Upper lobe of left lung (tissue), 6 donors: ENCODE measurements around the gene TBX18. TPM values are rescaled to one million over a fixed set of nuclear protein-coding genes. Genes with fewer than 3 reads are reported as not detected.

Experiments
- ATAC-seq, 2 donors: fragments of 200-7000 bp; cut with Tn5 transposase; one replicate each; pipeline ENCODE4 v1.9.1; 2022; ENCODE audit warnings: mild to moderate bottlenecking in 2 of 2, moderate library complexity in 2 of 2; ENCODE audit not compliant: low FRiP score in 2 of 2
- DNase-seq, 2 donors: peaks; one replicate each; pipeline ENCODE4 v3.0.0-alpha.2; 2019 to 2020
- H3K27ac ChIP-seq, 4 donors: fragments of 200-600 bp; sonication (generic); one replicate each; pipeline ENCODE4 v1.5.1; 2016 to 2019
- H3K27me3 ChIP-seq, 4 donors: fragments of 200-600 bp; sonication (generic); one replicate each; pipeline ENCODE4 v1.5.1; 2017 to 2019
- H3K36me3 ChIP-seq, 4 donors: fragments of 200-600 bp; sonication (generic); one replicate each; pipeline ENCODE4 v1.5.1; 2016 to 2019
- H3K4me1 ChIP-seq, 4 donors: fragments of 200-600 bp; sonication (generic); one replicate each; pipeline ENCODE4 v1.5.1; 2018 to 2019
- H3K4me3 ChIP-seq, 4 donors: fragments of 200-600 bp; sonication (generic); one replicate each; pipeline ENCODE4 v1.5.1; 2017 to 2019; ENCODE audit warnings: mild to moderate bottlenecking in 2 of 4, moderate library complexity in 1 of 4
- H3K9me3 ChIP-seq, 4 donors: fragments of 200-600 bp; sonication (generic); one replicate each; pipeline ENCODE4 v1.5.1; 2018 to 2019
- EP300 ChIP-seq, 4 donors: sonication (generic); formaldehyde crosslinking; IDR thresholded peaks; one replicate each; pipeline ENCODE4 v1.5.1; 2017; ENCODE audit warnings: antibody characterized with exemption in 4 of 4, control low read depth in 2 of 4
- POLR2A ChIP-seq, 4 donors: fragments of 450-650 bp; IDR thresholded peaks; one replicate each; pipeline ENCODE4 v1.5.1; 2016 to 2017; ENCODE audit warnings: antibody characterized with exemption in 4 of 4, mild to moderate bottlenecking in 2 of 4
- POLR2AphosphoS5 ChIP-seq, 2 donors: sonication (generic); formaldehyde crosslinking; IDR thresholded peaks; one replicate each; pipeline ENCODE4 v1.5.1; 2017; ENCODE audit warnings: antibody characterized with exemption in 2 of 2
- WGBS, 2 donors: methylation state at CpG; one replicate each; pipeline ENCODE4 v1.1.5; 2017 to 2018; 5-methylcytosine and 5-hydroxymethylcytosine counted together
- total RNA-seq, 6 donors: library from RNA; depleted of rRNA in 4 of 6; stranded (reverse); fragments of >200 nt in 4 of 6; gene quantifications; one replicate each; pipeline versions ENCODE4 v1.1.0 to v1.2.1, GENCODE V29; 2016 to 2021
- TF ChIP-seq, protein P1 (sequence below), 6 experiments: fragments of 450-650 bp in 4 of 6; fragments of 200-600 bp in 2 of 6; sonication (generic) in 2 of 6; IDR thresholded peaks; one replicate each; pipeline ENCODE4 v1.5.1; 2016 to 2019; ENCODE audit warnings: antibody characterized with exemption in 6 of 6
- donor health status: DM: no; HTN: no; CAD: no; lungs with moderate emphysema.
- donor health status: DM: no; HTN: yes; CAD: no; lungs with severe emphysema.

Gene TBX18
- total RNA-seq, 6 donors from 2014 or later = 0.20 to 0.49 (median 0.44) TPM; not detected in 3

DNA sequence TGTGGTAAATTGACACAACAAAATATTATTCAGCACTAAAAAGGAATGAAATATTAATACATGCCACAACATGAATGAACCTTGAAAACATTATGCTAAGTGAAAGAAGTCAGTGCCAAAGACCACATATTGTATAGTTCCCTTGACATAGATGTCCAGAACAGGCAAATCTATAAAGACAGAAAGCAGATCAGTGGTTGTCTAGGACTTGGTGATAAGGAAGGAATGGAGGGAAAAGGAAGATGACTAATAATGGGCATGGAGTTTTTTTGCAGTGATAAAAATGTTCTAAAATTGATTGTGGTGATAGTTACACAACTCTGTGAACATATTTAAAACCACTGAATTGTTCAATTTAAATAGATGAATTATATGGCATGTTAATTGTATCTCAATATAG, 32.5 kb downstream of the TBX18 start:
- TF ChIP-seq, protein P1, sequence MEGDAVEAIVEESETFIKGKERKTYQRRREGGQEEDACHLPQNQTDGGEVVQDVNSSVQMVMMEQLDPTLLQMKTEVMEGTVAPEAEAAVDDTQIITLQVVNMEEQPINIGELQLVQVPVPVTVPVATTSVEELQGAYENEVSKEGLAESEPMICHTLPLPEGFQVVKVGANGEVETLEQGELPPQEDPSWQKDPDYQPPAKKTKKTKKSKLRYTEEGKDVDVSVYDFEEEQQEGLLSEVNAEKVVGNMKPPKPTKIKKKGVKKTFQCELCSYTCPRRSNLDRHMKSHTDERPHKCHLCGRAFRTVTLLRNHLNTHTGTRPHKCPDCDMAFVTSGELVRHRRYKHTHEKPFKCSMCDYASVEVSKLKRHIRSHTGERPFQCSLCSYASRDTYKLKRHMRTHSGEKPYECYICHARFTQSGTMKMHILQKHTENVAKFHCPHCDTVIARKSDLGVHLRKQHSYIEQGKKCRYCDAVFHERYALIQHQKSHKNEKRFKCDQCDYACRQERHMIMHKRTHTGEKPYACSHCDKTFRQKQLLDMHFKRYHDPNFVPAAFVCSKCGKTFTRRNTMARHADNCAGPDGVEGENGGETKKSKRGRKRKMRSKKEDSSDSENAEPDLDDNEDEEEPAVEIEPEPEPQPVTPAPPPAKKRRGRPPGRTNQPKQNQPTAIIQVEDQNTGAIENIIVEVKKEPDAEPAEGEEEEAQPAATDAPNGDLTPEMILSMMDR (IDR thresholded peaks at IDR 0.05) = no peak
- no peak for TF ChIP-seq POLR2AphosphoS5 (IDR thresholded peaks at IDR 0.05)
- no peak for TF ChIP-seq EP300 (IDR thresholded peaks at IDR 0.05)
- no peak for TF ChIP-seq POLR2A (IDR thresholded peaks at IDR 0.05)
- DNase-seq (no peak), ATAC-seq (no peak)
- Histone ChIP-seq H3K9me3 (no peaks in the 10 kb centered on the region), H3K27ac (no peak overlapping the region), H3K4me1 (no peaks in the 10 kb centered on the region), H3K27me3 (no peaks in the 10 kb centered on the region), H3K4me3 (no peak overlapping the region), H3K36me3 (no peaks in the 10 kb centered on the region)

DNA sequence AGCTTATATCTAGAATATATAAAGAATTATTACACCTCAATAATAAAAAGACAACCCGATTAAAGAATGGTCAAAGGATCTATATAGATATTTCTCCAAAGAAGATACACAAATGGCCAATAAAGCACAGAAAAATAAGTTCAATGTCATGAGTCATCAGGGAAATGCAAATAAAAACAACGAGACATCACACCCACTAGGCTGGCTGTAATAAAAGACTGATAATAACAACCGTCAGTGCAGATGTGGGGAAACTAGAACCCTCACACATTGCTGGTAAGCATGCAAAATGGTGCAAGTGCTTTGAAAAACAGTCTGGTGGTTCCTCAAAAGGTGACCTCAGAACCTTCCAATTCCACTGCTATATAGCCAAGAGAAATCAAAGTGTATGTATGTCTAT, 33.0 kb downstream of the TBX18 start:
- no peak overlapping the region for H3K27ac ChIP-seq
- no peaks in the 10 kb centered on the region for H3K4me1 ChIP-seq
- DNase-seq (no peak), ATAC-seq (no peak)
- no peak for TF ChIP-seq EP300 (IDR thresholded peaks at IDR 0.05)
- TF ChIP-seq POLR2AphosphoS5 (IDR thresholded peaks at IDR 0.05) = no peak
- no peak for TF ChIP-seq POLR2A (IDR thresholded peaks at IDR 0.05)
- TF ChIP-seq, protein P1 (IDR thresholded peaks at IDR 0.05) = no peak
- H3K4me3 ChIP-seq = no peak overlapping the region
- 73 to 86% methylated on average over 3 of the region's 3 CpGs for WGBS, 2 donors
- no peaks in the 10 kb centered on the region for H3K36me3 ChIP-seq
- H3K9me3 ChIP-seq = no peaks in the 10 kb centered on the region
- H3K27me3 ChIP-seq = no peaks in the 10 kb centered on the region

DNA sequence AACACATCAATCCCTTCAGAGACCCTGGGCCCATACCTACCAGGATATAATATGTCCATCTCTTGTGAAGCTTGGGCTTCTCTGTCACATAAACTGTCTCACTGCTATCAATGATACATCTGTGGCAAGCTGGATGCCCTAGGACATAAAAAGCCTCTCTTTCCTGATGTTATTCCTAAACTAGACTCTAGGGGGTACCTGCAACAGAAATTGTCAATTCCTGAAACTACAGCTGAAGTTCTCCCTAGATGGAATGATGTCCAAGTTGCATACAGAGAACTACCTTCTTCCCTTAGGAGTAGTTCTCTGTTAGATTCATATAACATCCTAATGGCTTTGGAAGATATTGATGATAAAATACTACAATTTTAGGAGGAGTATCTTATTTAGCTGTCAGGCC, 35.8 kb downstream of the TBX18 start:
- Histone ChIP-seq H3K27me3 (no peaks in the 10 kb centered on the region), H3K4me1 (no peaks in the 10 kb centered on the region), H3K27ac (no peak overlapping the region), H3K4me3 (no peak overlapping the region), H3K36me3 (no peaks in the 10 kb centered on the region), H3K9me3 (no peaks in the 10 kb centered on the region)
- ATAC-seq = no peak
- TF ChIP-seq, protein P1 (IDR thresholded peaks at IDR 0.05) = peak in 1 of 6 experiments; percentile 15
- no peak for TF ChIP-seq POLR2A (IDR thresholded peaks at IDR 0.05)
- DNase-seq = no peak

DNA sequence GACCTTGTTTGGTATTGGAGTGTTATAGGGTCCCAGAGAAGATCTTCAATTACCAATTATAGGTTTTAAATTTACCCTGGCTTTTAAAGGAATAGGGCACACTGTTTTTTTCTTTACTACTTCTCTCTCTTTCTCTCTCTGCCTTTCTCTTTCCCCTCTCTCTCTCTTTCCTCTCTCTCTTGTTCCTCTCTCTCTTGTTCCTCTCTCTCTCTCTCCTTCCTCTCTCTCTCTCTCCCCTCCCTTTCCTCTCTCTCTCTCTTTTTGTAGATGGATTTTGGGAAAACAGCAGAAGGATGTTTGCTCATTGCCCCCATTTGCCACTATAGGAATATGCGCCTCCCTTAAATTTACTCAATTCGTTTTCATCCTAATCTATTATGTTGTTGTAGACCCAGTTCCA, 45.2 kb downstream of the TBX18 start:
- TF ChIP-seq EP300 (IDR thresholded peaks at IDR 0.05) (no peak), POLR2AphosphoS5 (IDR thresholded peaks at IDR 0.05) (no peak), POLR2A (IDR thresholded peaks at IDR 0.05) (no peak)
- TF ChIP-seq, protein P1 (IDR thresholded peaks at IDR 0.05) = no peak

DNA sequence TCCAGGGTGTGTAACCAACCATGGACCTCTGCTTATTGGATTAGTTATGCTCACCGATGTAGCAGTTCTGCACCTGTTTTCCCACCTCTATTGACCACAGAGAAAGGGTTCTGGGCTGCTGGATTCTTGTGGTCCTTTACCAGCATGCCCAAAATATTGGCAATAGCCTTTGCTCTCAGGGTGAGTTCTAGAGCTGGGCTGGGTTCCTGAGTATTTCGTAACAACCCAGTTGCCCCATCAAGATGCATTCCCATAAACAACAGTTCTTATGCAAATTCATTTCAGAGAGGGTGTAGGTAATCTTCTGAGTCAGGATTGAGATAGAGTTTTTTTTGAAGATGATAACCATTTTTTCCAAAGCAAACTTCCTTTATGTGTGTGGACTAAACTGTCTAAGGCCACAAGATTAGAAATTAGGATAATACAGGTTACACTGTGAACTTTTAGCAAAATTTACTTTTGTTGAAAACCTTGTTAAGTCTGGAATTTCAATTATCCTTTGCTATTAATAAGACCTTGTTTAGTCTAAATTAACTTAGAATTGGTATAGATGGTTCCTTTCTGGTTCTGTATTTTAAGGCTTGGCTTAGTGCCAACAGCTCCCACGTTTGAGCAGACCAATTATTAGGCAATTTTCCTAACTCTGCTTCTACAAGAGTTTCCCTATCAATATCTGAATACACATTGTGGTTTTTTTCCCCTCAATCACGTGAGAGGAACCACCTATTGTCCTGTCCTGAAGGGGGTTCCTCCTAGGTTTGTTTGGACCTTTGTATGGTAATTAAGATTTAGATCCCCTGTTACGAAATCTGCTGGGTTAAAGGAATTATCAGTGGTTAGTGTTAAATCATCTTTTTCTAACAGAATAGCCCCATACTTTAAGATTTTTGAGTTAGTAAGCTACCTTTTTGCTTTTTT, 46.1 kb downstream of the TBX18 start:
- H3K27me3 ChIP-seq = no peaks in the 10 kb centered on the region
- no peak for TF ChIP-seq POLR2A (IDR thresholded peaks at IDR 0.05)
- no peaks in the 10 kb centered on the region for H3K4me1 ChIP-seq
- no peak for DNase-seq
- H3K27ac ChIP-seq = no peak overlapping the region
- H3K36me3 ChIP-seq = no peaks in the 10 kb centered on the region
- no peak overlapping the region for H3K4me3 ChIP-seq
- H3K9me3 ChIP-seq = no peaks in the 10 kb centered on the region
- WGBS, 2 donors = 38 to 45% methylated on average over 5 of the region's 5 CpGs
- ATAC-seq = no peak

More for the DNA sequence above, 45.2 kb downstream of the TBX18 start:
- 27 to 51% methylated on average over 2 of the region's 2 CpGs for WGBS, 2 donors
- H3K27ac ChIP-seq = no peak overlapping the region
- H3K9me3 ChIP-seq = no peaks in the 10 kb centered on the region
- no peak for ATAC-seq
- H3K36me3 ChIP-seq = no peaks in the 10 kb centered on the region
- DNase-seq = no peak
- no peaks in the 10 kb centered on the region for H3K4me1 ChIP-seq
- no peaks in the 10 kb centered on the region for H3K27me3 ChIP-seq
- no peak overlapping the region for H3K4me3 ChIP-seq
